Activated naive CD4-positive, alpha-beta T cell treated with Interleukin-2 at 50 U/mL for 16 hours (primary cell): Measurements from ENCODE around the gene RPS6KA2.

Source experiments
- DNase-seq: peaks from one replicate; pipeline ENCODE4 v3.0.0-alpha.2; 2020

The RPS6KA2 gene

DNA sequence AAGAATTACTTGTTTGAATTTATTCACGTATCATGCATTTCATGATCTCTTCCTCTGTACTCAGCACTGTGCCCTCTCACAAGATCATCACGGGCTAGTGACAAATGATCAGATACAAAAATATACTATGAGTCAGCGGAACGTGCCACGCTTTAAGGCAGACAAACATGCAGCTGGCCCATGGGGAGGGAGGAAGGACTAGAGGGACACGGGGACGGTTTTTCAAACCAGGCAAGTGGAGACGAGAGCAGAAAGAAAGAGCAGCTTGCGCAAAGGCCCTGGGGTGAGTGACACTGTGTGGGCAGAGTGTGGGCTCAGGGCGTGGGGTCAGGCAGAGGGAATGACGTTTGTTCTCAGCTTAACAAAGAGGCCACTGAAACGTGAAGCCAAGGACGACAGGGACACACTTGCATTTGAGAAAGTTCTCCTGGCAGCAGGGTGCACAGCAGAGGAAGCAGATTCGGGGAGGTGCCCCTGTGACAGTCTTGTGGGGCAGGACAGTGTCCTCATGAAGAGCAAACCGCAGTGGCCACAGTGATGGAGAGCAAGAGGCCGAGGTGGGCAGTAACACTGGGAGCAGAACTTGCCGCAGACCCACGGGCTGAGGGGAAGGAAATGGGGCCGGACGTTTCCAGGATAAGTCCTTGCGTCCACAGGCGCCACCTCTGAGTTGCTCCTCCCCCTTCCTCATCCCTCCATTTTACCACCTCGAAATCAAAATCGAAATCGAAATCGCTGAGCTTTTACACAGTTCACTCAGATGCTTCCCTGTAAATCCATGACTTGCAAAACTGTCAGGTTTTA is 6.9 kb upstream of the RPS6KA2 start:
- no peak for DNase-seq

GRCh38 chr6:166632731-166633130 is 5.7 kb upstream of the RPS6KA2 start:
- DNase-seq, result no peak

DNA sequence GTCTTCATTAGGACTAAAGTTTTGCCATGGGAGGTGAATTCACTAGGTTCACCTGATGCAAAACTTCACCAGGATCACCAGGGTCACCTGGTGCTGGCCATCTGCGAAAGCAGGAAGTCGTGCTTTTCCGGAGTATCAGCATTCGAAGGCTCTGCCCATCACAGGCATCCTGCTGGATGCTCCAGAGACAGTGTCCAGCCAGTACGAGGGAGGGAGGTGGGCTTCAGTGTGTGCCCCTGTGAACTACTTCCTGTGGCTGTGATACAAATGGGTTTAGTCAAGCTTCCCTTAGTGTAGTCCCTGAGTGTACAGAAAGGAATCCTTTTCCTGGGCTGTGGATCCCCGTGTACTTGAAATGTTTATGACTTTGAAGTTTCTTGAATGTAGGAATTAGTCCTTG is 3.4 kb upstream of the RPS6KA2 start:
- no peak for DNase-seq

DNA sequence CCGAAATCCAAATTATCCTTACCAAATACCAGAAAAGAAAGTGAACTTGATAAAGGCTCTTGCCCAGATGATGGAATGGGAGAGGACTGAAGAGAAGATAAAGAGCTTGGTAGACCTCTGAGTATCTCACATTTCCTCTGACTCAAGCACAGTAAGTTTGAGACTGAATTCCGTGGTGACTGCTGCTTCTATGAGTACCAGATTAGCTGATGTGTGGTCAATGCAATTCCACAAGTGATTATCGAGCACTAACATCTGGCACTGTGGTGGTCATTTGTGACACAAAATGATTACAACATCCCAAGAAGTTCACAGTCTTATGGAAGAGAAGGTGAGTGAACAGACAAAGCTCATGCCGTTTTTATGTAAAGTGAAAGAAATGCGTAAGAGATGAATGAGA is 2.6 kb upstream of the RPS6KA2 start:
- no peak for DNase-seq

GRCh38 chr6:166627875-166628801 is 1.1 kb upstream of the RPS6KA2 start:
- DNase-seq, result peak; percentile 61

DNA sequence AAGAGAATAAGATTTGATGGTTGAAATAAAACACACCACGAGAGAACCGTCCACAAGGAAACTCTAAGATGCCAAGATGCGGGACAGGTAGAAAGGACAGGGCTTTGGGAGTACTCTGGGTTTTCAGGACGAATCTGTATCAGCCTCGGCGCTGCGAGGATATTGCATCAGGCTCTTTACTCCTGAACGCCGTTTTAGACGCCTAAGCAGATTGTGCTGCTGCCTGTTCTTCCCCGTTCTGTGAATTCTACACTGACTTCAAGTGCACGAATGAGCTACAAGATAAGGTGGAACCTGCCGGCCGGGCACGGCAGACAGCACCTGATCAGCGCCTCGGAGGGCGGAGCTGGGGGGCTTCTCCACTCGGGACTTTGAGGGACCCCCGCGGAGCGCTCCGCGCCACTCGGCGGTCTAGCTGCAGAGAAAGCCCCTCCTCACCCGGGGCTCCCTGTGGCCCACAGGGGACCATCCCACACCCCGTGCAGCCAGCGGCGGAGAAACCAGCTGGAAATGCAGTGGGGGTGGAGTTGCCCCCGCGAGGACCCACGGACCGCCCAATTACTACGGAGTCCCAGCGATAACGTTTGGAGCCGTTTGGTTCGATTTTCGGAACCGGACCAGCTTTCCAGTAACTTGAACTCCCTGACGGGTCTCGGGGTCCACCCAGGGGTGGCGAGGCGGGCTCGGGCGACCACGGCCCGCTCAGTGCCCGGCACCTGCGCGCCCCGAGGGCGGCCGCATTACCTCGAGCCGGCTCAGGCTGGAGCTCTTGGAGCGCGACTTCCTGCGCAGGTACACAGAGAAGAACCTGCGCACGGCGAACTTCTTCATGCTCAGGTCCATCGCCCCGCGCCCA is 646 bp downstream of the RPS6KA2 start:
- peak; percentile 30 for DNase-seq

DNA sequence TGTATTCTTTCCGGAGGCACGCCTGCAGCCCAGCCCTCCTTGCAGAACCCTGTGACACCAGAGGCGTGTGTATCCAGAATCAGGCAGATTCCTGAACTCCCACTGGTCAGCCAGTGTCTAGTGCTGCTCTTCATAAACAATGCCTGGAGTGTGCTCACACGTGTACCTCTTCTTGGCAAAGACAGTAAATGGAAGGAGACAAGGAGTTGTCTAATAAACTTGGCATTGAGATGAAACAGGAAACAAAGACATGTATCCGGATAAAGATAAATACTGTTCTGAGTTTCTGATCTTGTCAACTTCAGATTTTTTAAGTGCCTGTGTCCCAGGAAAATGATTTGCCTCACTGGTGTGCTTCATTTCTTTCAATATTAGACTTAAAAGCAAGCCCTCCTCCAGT is 1.7 kb downstream of the RPS6KA2 start:
- no peak for DNase-seq

GRCh38 chr6:166624275-166624674 is 2.8 kb downstream of the RPS6KA2 start:
- DNase-seq, result no peak

- no peak for DNase-seq
Observed at GRCh38 chr6:166623318-166623717, 3.7 kb downstream of the RPS6KA2 start.

- DNase-seq, result no peak
Observed at GRCh38 chr6:166621114-166621540, 5.9 kb downstream of the RPS6KA2 start.

DNA sequence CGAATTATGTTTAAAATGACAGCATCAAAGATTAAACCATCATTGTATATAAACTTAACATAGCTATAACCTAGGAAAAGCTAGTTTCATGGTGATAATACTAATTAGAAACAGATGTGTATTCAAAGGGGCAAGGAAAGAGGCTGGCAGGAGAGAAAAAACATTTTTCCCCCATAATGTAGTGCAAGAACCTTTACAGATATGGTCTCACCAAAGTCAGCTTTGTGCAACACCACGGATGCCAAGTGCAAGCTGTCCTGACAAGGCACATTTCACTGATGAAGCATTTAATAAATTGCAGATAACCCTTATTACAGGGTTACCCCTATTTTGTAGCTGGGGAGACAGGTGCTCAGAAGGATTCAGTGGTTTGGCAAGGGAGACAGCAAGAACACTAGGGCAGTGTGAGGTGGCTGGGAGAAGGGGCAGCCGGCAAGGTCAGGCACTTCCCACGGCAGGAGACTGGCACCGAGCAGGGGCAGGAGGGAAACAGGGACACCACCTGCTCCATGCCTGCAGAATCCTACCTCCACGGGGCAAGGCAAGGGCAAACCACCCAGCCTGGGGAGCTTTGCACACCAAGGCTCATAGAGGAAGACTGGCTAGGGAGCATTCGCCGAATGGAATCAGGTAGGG is 6.5 kb downstream of the RPS6KA2 start:
- no peak for DNase-seq

DNA sequence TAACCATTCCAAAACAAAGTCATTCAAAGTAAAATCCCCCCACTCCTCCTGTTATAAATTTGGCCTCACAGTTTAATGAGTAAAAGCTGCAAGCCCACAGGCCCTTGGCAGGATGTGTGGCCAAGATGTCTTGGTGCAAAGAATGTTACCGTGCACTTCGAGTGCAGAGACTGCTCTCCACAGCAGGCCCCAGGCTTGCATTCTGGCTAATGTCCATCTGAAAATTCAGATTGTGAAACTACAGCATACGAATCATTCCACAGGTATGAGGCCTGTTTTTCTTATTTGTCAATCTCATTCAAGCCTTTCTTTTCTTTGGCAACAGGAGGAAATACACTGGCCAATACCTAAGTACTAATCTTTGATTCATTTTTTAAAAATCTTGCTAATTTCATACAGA is 7.1 kb downstream of the RPS6KA2 start:
- no peak for DNase-seq

DNA sequence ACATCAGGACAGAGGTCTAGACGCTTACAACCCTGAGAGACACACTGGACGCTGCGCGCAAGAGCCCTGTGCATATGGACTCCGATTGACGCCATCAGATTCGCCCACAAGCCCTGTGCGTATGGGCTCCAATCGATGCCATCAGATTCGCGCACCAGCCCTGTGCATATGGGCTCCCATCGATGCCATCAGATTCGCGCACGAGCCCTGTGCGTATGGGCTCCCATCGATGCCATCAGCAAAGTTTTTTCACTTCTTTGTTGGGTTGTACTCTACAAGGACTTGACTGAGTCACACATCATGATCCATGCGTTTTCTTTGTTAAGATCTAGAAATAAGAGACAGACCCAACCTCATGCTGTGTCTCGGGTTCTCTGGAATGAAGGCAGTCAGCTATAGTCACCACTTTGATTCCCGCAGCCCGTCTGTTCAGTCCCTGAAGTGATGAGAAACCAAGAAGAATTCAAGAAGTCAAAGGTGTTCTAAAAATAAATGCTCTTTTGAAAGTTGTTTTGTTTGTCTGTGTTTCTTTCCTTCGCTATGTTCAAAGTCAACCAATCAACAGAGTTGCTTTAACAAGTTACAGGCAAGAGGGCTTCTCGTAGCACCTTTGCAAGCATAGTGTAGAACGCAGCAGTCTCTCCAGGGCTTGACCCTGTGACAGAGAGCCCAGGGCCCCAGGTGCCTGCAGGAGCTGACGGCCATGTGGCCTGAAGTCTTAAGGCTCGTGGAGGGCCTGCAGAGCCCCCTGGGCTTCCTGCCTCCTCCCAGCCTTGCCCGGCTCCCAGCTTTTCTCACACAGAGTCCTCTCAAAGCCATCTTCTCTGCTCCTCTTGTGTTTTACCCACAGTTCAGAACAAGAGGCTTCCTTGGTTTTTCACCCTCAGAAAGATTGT is 7.9 kb downstream of the RPS6KA2 start:
- no peak for DNase-seq

DNA sequence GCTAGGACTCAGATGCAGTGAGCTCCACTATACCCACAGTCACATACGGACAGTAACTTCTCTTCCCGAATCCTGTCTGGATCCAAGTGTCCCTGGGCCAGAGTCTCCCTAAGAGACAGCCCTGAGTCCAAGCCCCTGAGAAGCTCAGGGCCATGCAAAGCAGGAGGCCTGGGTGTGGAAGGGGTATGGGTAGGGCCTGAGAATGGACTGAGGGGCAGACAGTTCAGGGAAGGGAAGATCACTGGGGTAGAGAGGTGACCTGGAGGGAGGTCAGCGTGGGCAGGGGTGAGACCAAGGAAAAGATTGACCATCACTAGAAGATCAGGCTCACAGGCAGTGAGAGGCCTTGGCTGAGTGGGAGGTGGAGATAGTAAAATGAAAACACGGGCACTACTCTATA is 8.8 kb downstream of the RPS6KA2 start:
- no peak for DNase-seq

DNA sequence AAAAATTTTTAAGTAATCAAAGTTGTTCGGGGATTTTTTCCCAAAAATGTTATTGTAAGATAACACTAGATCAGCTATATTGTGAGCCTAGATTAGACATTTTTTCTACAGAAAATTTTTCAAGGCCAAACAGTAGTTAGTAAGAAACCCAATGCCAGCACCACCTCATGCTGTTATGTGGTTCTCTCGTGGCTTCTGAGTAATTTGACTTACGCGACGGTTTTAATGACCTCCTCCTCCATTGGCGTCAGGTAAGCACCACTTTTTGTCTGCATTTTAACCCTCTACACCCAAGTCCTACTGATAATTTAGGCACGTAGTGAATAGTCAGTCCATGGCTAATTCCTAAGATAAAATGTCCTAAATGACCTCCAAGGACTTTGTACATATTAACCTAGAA is 9.7 kb downstream of the RPS6KA2 start:
- DNase-seq, result no peak

DNA sequence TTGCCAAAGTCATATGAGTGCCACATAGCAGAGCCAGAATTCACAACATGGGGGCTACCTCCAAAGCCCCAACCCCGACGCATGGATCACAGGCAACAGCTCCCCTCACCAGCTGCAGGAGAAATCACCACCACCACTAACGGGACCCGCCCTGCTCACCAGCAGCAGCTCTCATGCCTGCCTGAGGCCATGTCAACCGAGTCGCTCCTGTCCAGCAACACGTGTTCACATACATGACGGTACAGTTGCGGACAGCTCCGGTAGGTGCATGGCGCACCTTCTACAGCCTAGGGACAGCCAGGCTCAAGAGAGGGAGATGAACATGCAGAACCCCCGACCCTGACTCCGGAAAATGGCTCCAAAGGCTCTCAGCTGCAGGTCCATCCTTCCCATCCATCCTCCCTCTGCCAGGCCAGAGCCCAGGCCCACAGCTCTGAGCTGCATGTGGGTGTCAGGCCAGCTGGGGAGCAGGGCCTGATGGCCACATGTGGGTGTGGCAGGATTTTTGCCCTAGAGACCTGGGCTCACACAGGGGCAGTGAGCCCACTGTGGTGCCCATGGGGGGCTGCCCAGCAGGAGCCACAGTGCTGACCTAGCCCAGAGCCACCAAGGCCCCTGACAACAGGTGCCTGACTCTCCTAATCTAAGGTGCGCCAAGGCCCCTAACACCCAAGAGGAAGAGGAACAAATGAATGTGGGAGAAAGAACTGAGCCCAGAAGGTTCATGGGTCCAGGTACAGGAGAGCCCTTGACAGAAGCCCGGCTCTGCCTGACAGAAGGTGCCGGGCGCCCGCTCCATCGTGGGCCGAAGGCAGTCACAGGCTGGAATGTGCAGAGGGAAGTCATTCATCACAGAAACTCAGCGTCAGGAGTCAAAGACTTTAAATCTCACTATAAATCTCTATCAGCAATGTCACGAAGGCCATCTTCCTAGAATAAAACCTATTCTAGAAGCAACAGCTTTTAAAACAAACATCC is 10.5 kb downstream of the RPS6KA2 start:
- DNase-seq, result no peak

DNA sequence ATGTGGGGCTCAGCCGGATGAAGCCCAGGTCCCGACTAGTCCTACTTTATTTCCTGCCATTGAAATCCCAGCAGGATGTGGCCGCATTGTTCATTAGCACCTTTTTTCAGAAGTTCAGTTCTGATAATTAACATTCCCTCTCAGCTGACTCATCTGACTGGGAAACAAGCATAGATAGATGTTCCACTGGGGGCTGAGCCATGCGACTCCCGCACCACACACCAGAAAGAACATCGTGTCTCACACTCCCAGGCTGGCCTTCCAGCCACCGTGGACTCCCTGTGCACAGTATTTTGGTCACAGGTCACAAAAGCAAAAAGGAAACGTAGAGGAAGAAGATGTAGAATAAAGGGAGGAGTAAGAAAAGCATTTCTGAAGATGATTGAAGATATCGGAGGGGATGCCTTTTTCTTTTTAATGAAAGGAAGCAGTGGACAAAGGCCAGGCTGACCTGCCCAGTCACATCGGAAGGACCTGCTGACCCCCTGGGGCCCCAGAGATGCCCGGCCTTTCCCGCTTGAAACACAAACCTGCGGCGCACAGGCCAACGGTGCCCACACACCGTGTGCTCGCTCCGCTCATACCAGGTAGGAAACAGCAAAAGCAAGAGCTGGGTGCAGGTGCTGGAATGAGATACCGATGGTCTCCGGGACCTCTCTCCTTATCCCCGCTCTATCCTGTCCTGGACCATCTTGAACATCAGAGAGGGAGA is 11.8 kb downstream of the RPS6KA2 start:
- DNase-seq, result no peak

DNA sequence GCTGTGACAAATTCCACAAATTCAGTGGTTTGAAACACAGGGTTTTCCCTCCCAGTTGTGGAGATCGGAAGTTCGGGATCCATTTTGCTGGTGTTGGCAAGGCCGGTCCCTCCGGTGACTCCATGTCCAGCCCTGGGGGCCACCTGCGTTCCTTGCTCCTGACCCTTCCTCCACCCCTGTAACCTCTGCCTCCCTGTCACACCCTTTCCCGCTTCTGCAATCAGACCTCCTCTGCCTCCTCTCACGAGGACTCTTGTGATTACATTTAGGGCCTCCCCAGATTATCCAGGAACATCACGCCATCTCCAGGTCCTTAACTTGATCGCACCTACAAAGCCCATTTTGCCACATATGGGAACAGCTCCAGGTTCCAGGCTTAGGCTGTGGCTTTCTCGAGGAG is 12.5 kb downstream of the RPS6KA2 start:
- no peak for DNase-seq

- DNase-seq, result no peak
Observed at GRCh38 chr6:166614171-166614583, 12.9 kb downstream of the RPS6KA2 start.

DNA sequence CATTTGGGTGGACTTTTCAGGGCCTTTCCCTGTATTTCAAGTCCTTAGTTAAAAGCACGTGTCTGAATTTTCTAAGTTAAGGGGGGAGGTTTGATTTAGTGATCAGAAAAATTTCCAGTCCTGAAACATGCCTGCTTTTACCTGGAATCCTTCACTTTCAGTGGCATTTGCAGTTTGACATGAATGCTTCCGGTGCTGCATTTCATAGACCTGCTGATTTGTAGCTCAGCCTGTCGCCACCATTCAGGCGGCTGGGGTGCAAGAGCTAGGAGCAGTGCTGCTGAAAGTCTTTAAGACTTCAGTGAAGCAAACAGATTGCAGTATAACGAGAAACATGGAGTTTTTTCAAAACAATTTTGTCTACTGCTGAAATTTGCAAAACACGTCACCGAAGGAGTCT is 14.0 kb downstream of the RPS6KA2 start:
- DNase-seq, result no peak
